HEK293 (cell line): ENCODE data around the gene MYCBPAP.
A peak's percentile ranks its signal among the peaks of the same experiment; 100 is the strongest.

Source experiments
- CTCF ChIA-PET: fragments of 350-600 bp; formaldehyde crosslinking; extraction: SDS; loops from one replicate; lab custom pipeline; 2021; ENCODE audit warnings: antibody characterized with exemption; lab: Yijun Ruan, JAX
- POLR2A ChIA-PET: fragments of 300-600 bp; formaldehyde crosslinking; extraction: SDS; loops from one replicate; lab custom pipeline; 2020; ENCODE audit warnings: antibody characterized with exemption, inconsistent platforms; lab: Yijun Ruan, JAX
- H3K27ac ChIP-seq: fragments of 200-500 bp; sonication (Bioruptor generic); 2 replicates; pipeline ENCODE4 v1.5.1; 2014; ENCODE audit warnings: low read depth, low read length, control low read depth, inconsistent platforms; ENCODE audit errors: extremely low read depth
- H3K36me3 ChIP-seq, 2 experiments: fragments of 200-500 bp in 1 of 2; sonication (Bioruptor generic) in 1 of 2; 1 replicate in 1 of 2; 2 replicates in 1 of 2; pipeline ENCODE4 v1.5.1; 2014 to 2017; ENCODE audit warnings: inconsistent platforms in 2 of 2, low read length in 2 of 2; ENCODE audit not compliant: control insufficient read depth in 2 of 2, insufficient read depth in 1 of 2
- H3K4me1 ChIP-seq: fragments of 200-500 bp; sonication (Bioruptor generic); 2 replicates; pipeline ENCODE4 v1.5.1; 2014; ENCODE audit warnings: mild to moderate bottlenecking, low read length, inconsistent platforms; ENCODE audit not compliant: control insufficient read depth, insufficient read depth
- H3K4me3 ChIP-seq: 2 replicates; pipeline ENCODE4 v1.5.1; 2011; ENCODE audit warnings: low read depth, mild to moderate bottlenecking, control low read depth, low read length, moderate library complexity
- H3K9me3 ChIP-seq: fragments of 200-500 bp; sonication (Bioruptor generic); 2 replicates; pipeline ENCODE4 v1.5.1; 2014; ENCODE audit warnings: low read depth, low read length, inconsistent platforms; ENCODE audit not compliant: control insufficient read depth, insufficient read depth
- ELK4 ChIP-seq: IDR thresholded peaks from 2 replicates; pipeline ENCODE4 v1.6.1; 2011; ENCODE audit warnings: mild to moderate bottlenecking, low read depth, low read length, borderline replicate concordance
- FEZF1 ChIP-seq: fragments of 450-650 bp; formaldehyde crosslinking; IDR thresholded peaks from 2 replicates; pipeline ENCODE4 v1.5.1; 2016; ENCODE audit warnings: missing biosample characterization, missing genetic modification characterization
- GLI2 ChIP-seq: fragments of 450-650 bp; formaldehyde crosslinking; IDR thresholded peaks from 2 replicates; pipeline ENCODE4; 2017; ENCODE audit warnings: missing biosample characterization, missing genetic modification characterization, low read depth, borderline replicate concordance
- GLI4 ChIP-seq: fragments of 450-650 bp; formaldehyde crosslinking; IDR thresholded peaks from 2 replicates; pipeline ENCODE4 v1.5.1; 2016; ENCODE audit warnings: missing biosample characterization, missing genetic modification characterization
- HOXA7 ChIP-seq: sonication (generic); formaldehyde crosslinking; IDR thresholded peaks from 2 replicates; pipeline ENCODE4 v1.8.1; 2022; ENCODE audit warnings: missing genetic modification reagents, borderline replicate concordance
- KLF10 ChIP-seq: fragments of 450-650 bp; IDR thresholded peaks from 2 replicates; pipeline ENCODE4 v1.5.1; 2018; ENCODE audit warnings: missing biosample characterization, mild to moderate bottlenecking, missing genetic modification characterization
- KLF9 ChIP-seq: fragments of 450-650 bp; formaldehyde crosslinking; IDR thresholded peaks from 2 replicates; pipeline ENCODE4 v1.5.1; 2016; ENCODE audit warnings: missing biosample characterization, missing genetic modification characterization, low read depth
- PRDM10 ChIP-seq: fragments of 450-650 bp; formaldehyde crosslinking; IDR thresholded peaks from 2 replicates; pipeline ENCODE4 v1.5.1; 2016; ENCODE audit warnings: missing biosample characterization, missing genetic modification characterization
- SALL2 ChIP-seq: fragments of 450-650 bp; formaldehyde crosslinking; IDR thresholded peaks from 2 replicates; pipeline ENCODE4 v1.5.0; 2017; ENCODE audit warnings: missing biosample characterization, mild to moderate bottlenecking, missing genetic modification characterization, borderline replicate concordance
- SCRT2 ChIP-seq: fragments of 450-650 bp; formaldehyde crosslinking; IDR thresholded peaks from 2 replicates; pipeline ENCODE4 v1.5.1; 2016; ENCODE audit warnings: missing biosample characterization, missing genetic modification characterization
- SETDB1 ChIP-seq: IDR thresholded peaks from one replicate; pipeline ENCODE4 v1.6.1; 2017; ENCODE audit warnings: mild to moderate bottlenecking, low read length, moderate library complexity, mixed read lengths; ENCODE audit not compliant: insufficient read length
- SP3 ChIP-seq: fragments of 450-650 bp; formaldehyde crosslinking; IDR thresholded peaks from 2 replicates; pipeline ENCODE4 v1.5.1; 2016; ENCODE audit warnings: missing biosample characterization, missing genetic modification characterization
- TRIM28 ChIP-seq: IDR thresholded peaks from 2 replicates; pipeline ENCODE4 v1.6.1; 2011; ENCODE audit warnings: low read length, control low read depth, borderline replicate concordance
- ZBTB20 ChIP-seq: fragments of 450-650 bp; formaldehyde crosslinking; IDR thresholded peaks from 2 replicates; pipeline ENCODE4 v1.5.1; 2016; ENCODE audit warnings: missing biosample characterization, missing genetic modification characterization
- ZBTB7A ChIP-seq: fragments of 450-650 bp; formaldehyde crosslinking; IDR thresholded peaks from 2 replicates; pipeline ENCODE4 v1.5.1; 2016; ENCODE audit warnings: low read depth, missing biosample characterization, missing genetic modification characterization
- ZFHX2 ChIP-seq: fragments of 450-650 bp; formaldehyde crosslinking; conservative IDR thresholded peaks from 2 replicates; pipeline ENCODE4 v1.5.1; 2016; ENCODE audit warnings: missing biosample characterization, missing genetic modification characterization
- ZNF121 ChIP-seq: fragments of 450-650 bp; formaldehyde crosslinking; IDR thresholded peaks from 2 replicates; pipeline ENCODE4 v1.5.1; 2016; ENCODE audit warnings: missing biosample characterization, missing genetic modification characterization
- ZNF221 ChIP-seq: fragments of 450-650 bp; formaldehyde crosslinking; IDR thresholded peaks from 2 replicates; pipeline ENCODE4 v1.5.1; 2017; ENCODE audit warnings: missing biosample characterization, missing genetic modification characterization, borderline replicate concordance
- ZNF266 ChIP-seq: fragments of 450-650 bp; formaldehyde crosslinking; IDR thresholded peaks from 2 replicates; pipeline ENCODE4 v1.5.1; 2016; ENCODE audit warnings: missing biosample characterization, missing genetic modification characterization, low read depth
- ZNF292 ChIP-seq: fragments of 450-650 bp; formaldehyde crosslinking; IDR thresholded peaks from 2 replicates; pipeline ENCODE4 v1.5.1; 2016; ENCODE audit warnings: low read depth, missing biosample characterization, missing genetic modification characterization, borderline replicate concordance
- ZNF302 ChIP-seq: fragments of 450-650 bp; formaldehyde crosslinking; IDR thresholded peaks from 2 replicates; pipeline ENCODE4 v1.5.1; 2016; ENCODE audit warnings: missing biosample characterization, missing genetic modification characterization, low read depth
- ZNF362 ChIP-seq: fragments of 450-650 bp; formaldehyde crosslinking; IDR thresholded peaks from 2 replicates; pipeline ENCODE4 v1.5.1; 2016; ENCODE audit warnings: missing biosample characterization, missing genetic modification characterization
- ZNF366 ChIP-seq: fragments of 450-650 bp; formaldehyde crosslinking; conservative IDR thresholded peaks from 2 replicates; pipeline ENCODE4 v1.5.1; 2016; ENCODE audit warnings: missing biosample characterization, missing genetic modification characterization
- ZNF404 ChIP-seq: fragments of 450-650 bp; formaldehyde crosslinking; IDR thresholded peaks from 2 replicates; pipeline ENCODE4 v1.5.1; 2017; ENCODE audit warnings: missing biosample characterization, missing genetic modification characterization
- ZNF521 ChIP-seq: fragments of 450-650 bp; formaldehyde crosslinking; IDR thresholded peaks from 2 replicates; pipeline ENCODE4 v1.5.1; 2017; ENCODE audit warnings: missing biosample characterization, mild to moderate bottlenecking, missing genetic modification characterization
- ZNF560 ChIP-seq: fragments of 450-650 bp; formaldehyde crosslinking; IDR thresholded peaks from 2 replicates; pipeline ENCODE4 v1.5.1; 2017; ENCODE audit warnings: missing biosample characterization, missing genetic modification characterization, borderline replicate concordance
- ZNF629 ChIP-seq: fragments of 450-650 bp; formaldehyde crosslinking; IDR thresholded peaks from 2 replicates; pipeline ENCODE4 v1.5.1; 2017; ENCODE audit warnings: missing biosample characterization, missing genetic modification characterization
- ZNF658 ChIP-seq: fragments of 450-650 bp; formaldehyde crosslinking; IDR thresholded peaks from 2 replicates; pipeline ENCODE4; 2016; ENCODE audit warnings: missing biosample characterization, missing genetic modification characterization
- ZNF670 ChIP-seq: fragments of 450-650 bp; formaldehyde crosslinking; IDR thresholded peaks from 2 replicates; pipeline ENCODE4 v1.5.1; 2016; ENCODE audit warnings: missing biosample characterization, missing genetic modification characterization, low read depth
- ZNF747 ChIP-seq: fragments of 450-650 bp; formaldehyde crosslinking; IDR thresholded peaks from 2 replicates; pipeline ENCODE4 v1.5.1; 2016; ENCODE audit warnings: missing biosample characterization, missing genetic modification characterization
- ZSCAN23 ChIP-seq: fragments of 450-650 bp; formaldehyde crosslinking; IDR thresholded peaks from 2 replicates; pipeline ENCODE4 v1.5.1; 2016; ENCODE audit warnings: missing biosample characterization, missing genetic modification characterization
- ZSCAN4 ChIP-seq: fragments of 450-650 bp; formaldehyde crosslinking; IDR thresholded peaks from 2 replicates; pipeline ENCODE4 v1.5.1; 2017; ENCODE audit warnings: missing biosample characterization, missing genetic modification characterization

Gene MYCBPAP

GRCh38 chr17:50577451-50577954 is 69.3 kb downstream of the MYCBPAP start (continued):
- TF ChIP-seq ZNF629 (tag by site-specific recombination) (no peak), GLI4 (tag by site-specific recombination) (no peak), KLF10 (tag by site-specific recombination) (no peak), FEZF1 (no peak), HOXA7 (CRISPR knock-in tag) (no peak), PRDM10 (tag by site-specific recombination) (no peak), ZBTB20 (tag by site-specific recombination) (no peak), SALL2 (tag by site-specific recombination) (no peak), ELK4 (no peak), ZNF221 (no peak), ZNF747 (tag by site-specific recombination) (no peak), SP3 (tag by site-specific recombination) (no peak), ZFHX2 (tag by site-specific recombination) (peak; percentile 71), ZNF366 (tag by site-specific recombination) (no peak), TRIM28 (no peak), ZSCAN4 (tag by site-specific recombination) (no peak; the same call in 1 of the 2 replicates), SETDB1 (no peak), KLF9 (tag by site-specific recombination) (peak; percentile 61; the same call in 1 of the 2 replicates)

GRCh38 chr17:50578173-50578572 is 69.9 kb downstream of the MYCBPAP start:
- TF ChIP-seq ZSCAN23 (tag by site-specific recombination) (no peak), ZNF560 (tag by site-specific recombination) (no peak), ZBTB7A (tag by site-specific recombination) (no peak), ZNF266 (tag by site-specific recombination) (no peak), GLI2 (tag by site-specific recombination) (no peak), ZNF670 (tag by site-specific recombination) (no peak), ZNF404 (tag by site-specific recombination) (no peak), KLF9 (tag by site-specific recombination) (no peak), ZNF302 (no peak), ZNF658 (tag by site-specific recombination) (no peak), ZNF521 (tag by site-specific recombination) (no peak), ZNF121 (tag by site-specific recombination) (no peak), SCRT2 (tag by site-specific recombination) (no peak), ZNF292 (tag by site-specific recombination) (no peak), ZNF362 (tag by site-specific recombination) (no peak)
- ChIA-PET POLR2A (no interaction called here), CTCF (interaction anchor here (1.5 kb wide), 1 partner anchor 8 kb away, joined by 4 read pairs; no protein-coding TSS in a partner anchor)
- Histone ChIP-seq H3K4me1 (no peaks in the 10 kb centered on the region), H3K27ac (no peak overlapping the region), H3K36me3 (no peaks in the 10 kb centered on the region), H3K4me3 (no peak overlapping the region), H3K9me3 (no peaks in the 10 kb centered on the region)
